Fibroblast of villous mesenchyme (primary cell): ENCODE data around the gene FBXO8. TPM values are rescaled to one million over a fixed set of nuclear protein-coding genes. Genes with fewer than 3 reads are reported as not detected.
"Not testable (repeated sequence)": the region's sequence is repeated elsewhere in the genome, so short reads cannot be mapped to it uniquely, and the experiment has no call there.

Experiments used
- DNase-seq: peaks from one replicate; pipeline ENCODE4 v3.0.0-alpha.2; 2010; ENCODE audit warnings: low read depth
- H3K4me3 ChIP-seq: 2 replicates; pipeline ENCODE4 v1.5.1; 2011; ENCODE audit warnings: low read depth, mild to moderate bottlenecking, low read length
- total RNA-seq: library from RNA; depleted of rRNA; stranded (reverse); fragments of >200 nt; gene quantifications from 2 replicates; pipeline ENCODE4 v1.2.3, GENCODE V29; 2012
- TF ChIP-seq, protein P1 (sequence below): IDR thresholded peaks from 2 replicates; pipeline ENCODE4 v1.5.1; 2012; ENCODE audit warnings: low read depth, mild to moderate bottlenecking, low read length; ENCODE audit not compliant: insufficient read depth

The FBXO8 gene
- total RNA-seq, 1 donor = 32.8 TPM

- DNase-seq = no peak
- TF ChIP-seq, protein P1, sequence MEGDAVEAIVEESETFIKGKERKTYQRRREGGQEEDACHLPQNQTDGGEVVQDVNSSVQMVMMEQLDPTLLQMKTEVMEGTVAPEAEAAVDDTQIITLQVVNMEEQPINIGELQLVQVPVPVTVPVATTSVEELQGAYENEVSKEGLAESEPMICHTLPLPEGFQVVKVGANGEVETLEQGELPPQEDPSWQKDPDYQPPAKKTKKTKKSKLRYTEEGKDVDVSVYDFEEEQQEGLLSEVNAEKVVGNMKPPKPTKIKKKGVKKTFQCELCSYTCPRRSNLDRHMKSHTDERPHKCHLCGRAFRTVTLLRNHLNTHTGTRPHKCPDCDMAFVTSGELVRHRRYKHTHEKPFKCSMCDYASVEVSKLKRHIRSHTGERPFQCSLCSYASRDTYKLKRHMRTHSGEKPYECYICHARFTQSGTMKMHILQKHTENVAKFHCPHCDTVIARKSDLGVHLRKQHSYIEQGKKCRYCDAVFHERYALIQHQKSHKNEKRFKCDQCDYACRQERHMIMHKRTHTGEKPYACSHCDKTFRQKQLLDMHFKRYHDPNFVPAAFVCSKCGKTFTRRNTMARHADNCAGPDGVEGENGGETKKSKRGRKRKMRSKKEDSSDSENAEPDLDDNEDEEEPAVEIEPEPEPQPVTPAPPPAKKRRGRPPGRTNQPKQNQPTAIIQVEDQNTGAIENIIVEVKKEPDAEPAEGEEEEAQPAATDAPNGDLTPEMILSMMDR = no peak
- no peak overlapping the region for H3K4me3 ChIP-seq
Observed at GRCh38 chr4:174307694-174308093, 24.2 kb upstream of the FBXO8 start.

DNA sequence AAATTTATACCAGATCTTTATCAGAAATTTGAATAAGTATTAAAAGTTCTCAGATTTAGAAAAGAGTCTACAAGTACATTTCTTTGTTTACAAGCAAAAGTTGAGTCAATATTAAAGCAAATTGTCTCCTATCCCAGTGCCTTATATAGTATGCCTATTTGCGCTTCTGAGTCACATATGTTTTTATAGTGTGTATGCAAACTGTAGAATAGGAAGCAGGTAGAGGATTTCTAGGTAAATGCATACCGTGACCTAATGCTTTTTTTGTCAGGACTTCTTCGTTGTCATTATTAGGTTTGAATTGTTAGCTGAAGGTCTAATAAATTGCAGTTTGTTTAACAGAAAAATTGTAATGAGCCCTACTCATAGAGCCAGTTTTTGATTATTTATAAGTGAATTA, 22.5 kb upstream of the FBXO8 start:
- H3K4me3 ChIP-seq = no peak overlapping the region
- TF ChIP-seq, protein P1 = no peak
- DNase-seq = no peak

GRCh38 chr4:174304664-174305063, 21.2 kb upstream of the FBXO8 start:
- no peak overlapping the region for H3K4me3 ChIP-seq
- DNase-seq = no peak
- TF ChIP-seq, protein P1 = no peak

DNA sequence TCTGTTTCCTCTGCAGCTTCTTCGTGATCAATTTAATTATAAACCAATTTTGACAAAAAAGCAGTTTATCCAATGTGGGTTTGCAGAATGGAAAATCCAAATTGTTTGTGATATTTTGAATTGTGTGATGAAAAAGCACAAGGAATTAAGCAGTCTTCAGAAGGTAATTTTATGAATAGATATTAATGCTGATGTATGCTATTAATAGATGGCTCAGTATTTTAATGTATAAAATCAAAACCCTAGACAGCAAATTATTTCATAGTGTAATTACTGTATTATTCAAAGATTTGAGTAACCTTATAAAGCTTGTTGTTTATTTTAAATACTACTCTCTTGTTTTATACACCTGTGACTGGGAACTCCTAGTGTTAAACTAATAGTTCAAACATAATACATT, 20.2 kb upstream of the FBXO8 start:
- DNase-seq = no peak
- TF ChIP-seq, protein P1 = no peak
- H3K4me3 ChIP-seq = no peak overlapping the region

DNA sequence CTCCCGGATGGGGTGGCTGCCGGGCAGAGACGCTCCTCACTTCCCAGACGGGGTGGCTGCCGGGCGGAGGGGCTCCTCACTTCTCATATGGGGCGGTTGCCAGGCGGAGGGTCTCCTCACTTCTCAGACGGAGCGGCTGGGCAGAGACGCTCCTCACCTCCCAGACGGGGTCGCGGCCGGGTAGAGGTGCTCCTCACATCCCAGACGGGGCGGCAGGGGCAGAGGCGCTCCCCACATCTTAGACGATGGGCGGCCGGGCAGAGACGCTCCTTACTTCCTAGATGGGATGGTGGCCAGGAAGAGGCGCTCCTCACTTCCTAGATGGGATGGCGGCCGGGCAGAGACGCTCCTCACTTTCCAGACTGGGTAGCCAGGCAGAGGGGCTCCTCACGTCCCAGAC, 11.7 kb upstream of the FBXO8 start:
- H3K4me3 ChIP-seq, DNase-seq: not testable (repeated sequence)

DNA sequence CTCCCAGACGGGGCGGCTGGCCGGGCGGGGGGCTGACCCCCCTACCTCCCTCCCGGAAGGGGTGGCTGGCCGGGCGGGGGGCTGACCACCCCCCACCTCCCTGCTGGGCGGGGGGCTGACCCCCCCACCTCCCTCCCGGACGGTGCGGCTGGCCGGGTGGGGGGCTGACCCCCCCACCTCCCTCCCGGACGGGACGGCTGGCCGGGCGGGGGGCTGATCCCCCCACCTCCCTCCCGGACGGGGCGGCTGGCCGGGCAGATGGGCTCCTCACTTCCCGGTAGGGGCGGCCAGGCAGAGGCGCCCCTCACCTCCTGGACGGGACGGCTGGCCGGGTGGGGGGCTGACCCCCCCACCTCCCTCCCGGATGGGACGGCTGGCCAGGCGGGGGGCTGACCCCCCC, 11.2 kb upstream of the FBXO8 start:
- DNase-seq, H3K4me3 ChIP-seq: not testable (repeated sequence)

DNA sequence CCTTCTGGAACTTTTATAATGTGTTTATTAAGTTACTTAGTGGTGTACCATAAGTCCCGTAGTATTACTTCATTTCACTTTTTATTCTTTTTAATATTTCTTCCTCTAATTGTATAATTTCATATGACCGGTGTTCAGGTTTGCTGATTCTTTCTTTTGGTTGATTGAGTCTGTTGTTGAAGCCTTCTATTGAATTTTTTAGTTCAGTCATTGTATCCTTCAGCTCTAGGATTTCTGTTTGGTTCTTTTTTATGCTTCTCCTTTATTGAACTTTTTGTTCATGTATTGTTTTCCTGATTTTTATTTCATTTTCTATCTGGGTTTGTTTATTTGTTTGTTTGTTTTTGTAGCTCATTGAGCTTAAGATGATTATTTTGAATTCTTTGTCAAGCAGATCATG, 9.0 kb upstream of the FBXO8 start:
- TF ChIP-seq, protein P1 = no peak
- DNase-seq = no peak
- no peak overlapping the region for H3K4me3 ChIP-seq

GRCh38 chr4:174286870-174287269, 3.4 kb upstream of the FBXO8 start:
- TF ChIP-seq, protein P1 = no peak
- no peak for DNase-seq

More at GRCh38 chr4:174286870-174287269, 3.4 kb upstream of the FBXO8 start:
- no peak overlapping the region for H3K4me3 ChIP-seq
